OCI-LY3 (cell line): ENCODE data around the gene ELFN2.

ENCODE experiments used
- H2AFZ ChIP-seq: fragments of 200-600, 300-600 bp; shearing (Covaris generic); 2 replicates; pipeline ENCODE4 v1.6.0; 2014; ENCODE audit warnings: antibody characterized with exemption, low read depth, low read length
- H3K27ac ChIP-seq: fragments of 200-600, 300-600 bp; sonication (generic); 2 replicates; pipeline ENCODE4 v1.5.1; 2014; ENCODE audit warnings: mild to moderate bottlenecking, low read length, moderate library complexity, mixed read lengths
- H3K27me3 ChIP-seq: fragments of 200-600, 300-600 bp; sonication (generic); 2 replicates; pipeline ENCODE4 v1.6.1; 2014; ENCODE audit warnings: low read depth, low read length, mixed read lengths
- H3K36me3 ChIP-seq: fragments of 200-600, 300-600 bp; sonication (generic); replicated peaks from 2 replicates; pipeline ENCODE3; 2014; ENCODE audit warnings: low read depth, low read length, mixed read lengths
- H3K4me1 ChIP-seq: fragments of 300-600, 200-600 bp; sonication (generic); 2 replicates; pipeline ENCODE4 v1.6.1; 2014; ENCODE audit warnings: low read length, mixed read lengths
- H3K4me2 ChIP-seq: fragments of 200-600, 300-600 bp; sonication (generic); 2 replicates; pipeline ENCODE4 v1.6.1; 2014; ENCODE audit warnings: low read length, mixed read lengths
- H3K4me3 ChIP-seq: fragments of 300-600, 200-600 bp; sonication (generic); 2 replicates; pipeline ENCODE4 v1.5.1; 2014; ENCODE audit warnings: antibody characterized with exemption, mild to moderate bottlenecking, low read length, moderate library complexity
- H3K79me2 ChIP-seq: fragments of 300-600, 200-600 bp; shearing (Covaris generic); 2 replicates; pipeline ENCODE4 v1.6.1; 2014; ENCODE audit warnings: mild to moderate bottlenecking, low read length, mixed read lengths
- H3K9ac ChIP-seq: fragments of 300-600, 200-600 bp; shearing (Covaris generic); 2 replicates; pipeline ENCODE4 v1.6.0; 2014; ENCODE audit warnings: mild to moderate bottlenecking, low read length, moderate library complexity
- H3K9me3 ChIP-seq: fragments of 200-600, 300-600 bp; shearing (Covaris generic); 2 replicates; pipeline ENCODE4 v1.6.1; 2014; ENCODE audit warnings: low read length, mixed read lengths; ENCODE audit not compliant: insufficient read depth
- H4K20me1 ChIP-seq: fragments of 200-600, 300-600 bp; sonication (generic); 2 replicates; pipeline ENCODE4 v1.6.1; 2016; ENCODE audit warnings: low read length, mixed read lengths; ENCODE audit not compliant: insufficient read depth
- CTCF ChIP-seq: fragments of 200-600, 300-600 bp; sonication (generic); IDR thresholded peaks from 2 replicates; pipeline ENCODE4 v1.5.1; 2014; ENCODE audit warnings: antibody characterized with exemption, low read length, low read depth
- EZH2phosphoT487 ChIP-seq: fragments of 200-600 bp; shearing (Covaris generic); IDR thresholded peaks from 2 replicates; pipeline ENCODE4 v1.6.1; 2018; ENCODE audit warnings: antibody characterized with exemption, mixed run types, low read depth

The ELFN2 gene

DNA sequence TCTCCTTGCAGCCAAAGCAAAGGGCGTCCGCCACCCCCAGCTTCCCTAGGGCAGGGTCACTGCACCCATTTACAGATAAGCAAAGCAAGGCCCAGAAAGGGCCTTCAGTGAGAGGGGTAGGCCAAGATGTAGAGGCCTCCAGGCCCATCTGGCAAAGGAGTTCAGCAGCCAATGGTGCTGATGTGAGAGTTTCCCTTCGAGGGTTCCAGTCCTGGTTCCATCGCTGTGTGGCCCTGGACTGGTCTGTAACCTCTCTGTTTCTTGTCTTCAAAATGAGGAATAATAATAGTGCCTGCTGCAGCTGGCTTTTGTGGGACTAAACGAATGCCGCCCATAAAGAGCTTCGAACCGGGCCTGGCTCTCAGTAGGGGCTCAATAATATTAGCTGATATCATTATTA, 4.0 kb downstream of the ELFN2 start:
- TF ChIP-seq EZH2phosphoT487 = no peak
- no peak for TF ChIP-seq CTCF
- Histone ChIP-seq H4K20me1 (no peaks in the 10 kb centered on the region), H3K4me1 (no peaks in the 10 kb centered on the region), H3K79me2 (no peaks in the 10 kb centered on the region), H3K4me2 (no peak overlapping the region), H3K27me3 (peaks cover 40% of the 10 kb centered on the region), H3K36me3 (no peaks in the 10 kb centered on the region), H2AFZ (no peak overlapping the region), H3K27ac (no peak overlapping the region), H3K9ac (no peak overlapping the region), H3K4me3 (no peak overlapping the region), H3K9me3 (no peaks in the 10 kb centered on the region)

- no peak overlapping the region for H3K4me3 ChIP-seq
- no peak overlapping the region for H3K9ac ChIP-seq
- no peak overlapping the region for H3K27ac ChIP-seq
- no peak overlapping the region for H2AFZ ChIP-seq
- H4K20me1 ChIP-seq = no peaks in the 10 kb centered on the region
- H3K9me3 ChIP-seq = no peaks in the 10 kb centered on the region
- peaks cover 40% of the 10 kb centered on the region for H3K27me3 ChIP-seq
- TF ChIP-seq EZH2phosphoT487 (no peak), CTCF (no peak)
- no peak overlapping the region for H3K4me2 ChIP-seq
- H3K36me3 ChIP-seq = no peaks in the 10 kb centered on the region
- no peaks in the 10 kb centered on the region for H3K79me2 ChIP-seq
- no peaks in the 10 kb centered on the region for H3K4me1 ChIP-seq
Measured at GRCh38 chr22:37421468-37421877, 5.8 kb downstream of the ELFN2 start.

GRCh38 chr22:37420686-37421467, 6.4 kb downstream of the ELFN2 start:
- no peaks in the 10 kb centered on the region for H4K20me1 ChIP-seq
- H3K36me3 ChIP-seq = no peaks in the 10 kb centered on the region
- no peak overlapping the region for H2AFZ ChIP-seq
- peaks cover 41% of the 10 kb centered on the region for H3K27me3 ChIP-seq
- no peaks in the 10 kb centered on the region for H3K9me3 ChIP-seq
- H3K9ac ChIP-seq = no peak overlapping the region
- no peaks in the 10 kb centered on the region for H3K79me2 ChIP-seq
- H3K4me2 ChIP-seq = 0 out of 2 replicates have a peak overlapping the region, but pooled peaks have one; percentile 17
- H3K4me3 ChIP-seq = no peak overlapping the region
- no peak overlapping the region for H3K27ac ChIP-seq
- H3K4me1 ChIP-seq = no peaks in the 10 kb centered on the region
- no peak for TF ChIP-seq EZH2phosphoT487

DNA sequence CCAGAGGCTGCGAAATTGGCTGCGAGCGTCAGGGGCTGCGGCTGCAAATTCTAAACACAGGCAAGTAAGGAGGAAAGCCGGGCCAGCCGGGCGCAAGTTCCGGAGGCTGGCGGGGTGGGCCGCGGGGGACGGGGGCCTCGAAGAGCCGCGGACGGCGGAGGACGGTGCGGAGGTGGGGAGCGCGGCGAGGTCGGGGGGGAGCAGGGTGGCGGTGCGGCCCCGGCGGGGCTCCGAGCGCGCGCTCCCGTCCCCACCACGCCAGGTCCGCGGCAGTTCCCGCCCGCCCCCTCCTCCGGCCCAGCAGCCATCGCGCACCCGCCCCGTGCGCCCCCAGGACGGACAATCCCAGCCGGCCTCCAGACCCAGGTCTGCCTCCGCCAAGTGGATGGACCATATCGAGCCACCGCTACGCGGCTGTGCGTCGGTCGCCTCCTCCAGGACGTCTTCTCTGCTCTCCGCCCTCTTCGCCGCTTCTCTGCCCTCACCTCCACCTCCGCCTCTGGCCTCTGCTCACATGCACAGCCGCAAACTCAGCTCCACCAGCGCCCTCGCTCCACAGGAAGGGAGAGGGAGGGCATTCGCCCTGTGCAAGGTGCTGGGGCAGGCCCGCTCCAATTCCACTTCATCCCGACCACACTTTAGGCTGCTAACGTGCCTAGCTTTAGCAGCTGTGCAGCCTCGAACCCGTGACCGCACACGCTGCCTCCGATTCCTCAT, 7.2 kb downstream of the ELFN2 start:
- TF ChIP-seq EZH2phosphoT487 (no peak), CTCF (no peak)
- Histone ChIP-seq H3K27ac (no peak overlapping the region), H2AFZ (no peak overlapping the region), H3K4me3 (peak overlapping the region; percentile 19; the same call in 1 of the 2 replicates), H3K4me1 (no peaks in the 10 kb centered on the region), H3K9me3 (no peaks in the 10 kb centered on the region), H4K20me1 (no peaks in the 10 kb centered on the region), H3K9ac (no peak overlapping the region), H3K27me3 (peaks cover 36% of the 10 kb centered on the region), H3K79me2 (no peaks in the 10 kb centered on the region), H3K4me2 (0 out of 2 replicates have a peak overlapping the region, but pooled peaks have one; percentile 17), H3K36me3 (no peaks in the 10 kb centered on the region)
